ENCODE results near the gene MYH6. TPM values are rescaled to one million over a fixed set of nuclear protein-coding genes. Genes with fewer than 3 reads are reported as not detected.

MYH6 gene
- total RNA-seq, 1 donor from 2014 or later: not detected

- H3K27me3 Mint-ChIP-seq (ENCODE audit: low read depth): peaks cover 58% of the 10 kb centered on the region
Observed at GRCh38 chr14:23382731-23383440, 25.2 kb downstream of the MYH6 start.

GRCh38 chr14:23382276-23382675 is 25.8 kb downstream of the MYH6 start:
- Mint-ChIP-seq H3K27me3 (ENCODE audit: low read depth) (peaks cover 59% of the 10 kb centered on the region), H3K27ac (ENCODE audit: unreplicated experiment) (no peak overlapping the region), H3K4me3 (ENCODE audit: unreplicated experiment) (no peak overlapping the region), H3K36me3 (ENCODE audit: low read depth) (no peaks in the 10 kb centered on the region), H3K4me1 (ENCODE audit: low read depth) (no peaks in the 10 kb centered on the region), H3K9me3 (ENCODE audit: low read depth) (no peaks in the 10 kb centered on the region)
- no peak for TF ChIP-seq CTCF (IDR thresholded peaks at IDR 0.05)
- peak; percentile 72 for DNase-seq (ENCODE audit: low spot score)

More at GRCh38 chr14:23382731-23383440, 25.2 kb downstream of the MYH6 start:
- Mint-ChIP-seq H3K4me1 (ENCODE audit: low read depth) (no peaks in the 10 kb centered on the region), H3K9me3 (ENCODE audit: low read depth) (no peaks in the 10 kb centered on the region), H3K27ac (ENCODE audit: unreplicated experiment) (no peak overlapping the region), H3K4me3 (ENCODE audit: unreplicated experiment) (no peak overlapping the region), H3K36me3 (ENCODE audit: low read depth) (no peaks in the 10 kb centered on the region)
- TF ChIP-seq CTCF (IDR thresholded peaks at IDR 0.05): no peak
- DNase-seq (ENCODE audit: low spot score): peak; percentile 50

GRCh38 chr14:23381871-23382270 is 26.2 kb downstream of the MYH6 start:
- TF ChIP-seq CTCF (IDR thresholded peaks at IDR 0.05): no peak
- Mint-ChIP-seq H3K4me3 (ENCODE audit: unreplicated experiment) (no peak overlapping the region), H3K27ac (ENCODE audit: unreplicated experiment) (no peak overlapping the region), H3K9me3 (ENCODE audit: low read depth) (no peaks in the 10 kb centered on the region), H3K36me3 (ENCODE audit: low read depth) (no peaks in the 10 kb centered on the region), H3K4me1 (ENCODE audit: low read depth) (no peaks in the 10 kb centered on the region), H3K27me3 (ENCODE audit: low read depth) (peaks cover 60% of the 10 kb centered on the region)
- DNase-seq (ENCODE audit: low spot score): peak; percentile 42

GRCh38 chr14:23380976-23381375 is 27.1 kb downstream of the MYH6 start:
- no peak overlapping the region for H3K4me3 Mint-ChIP-seq (ENCODE audit: unreplicated experiment)
- TF ChIP-seq CTCF (IDR thresholded peaks at IDR 0.05): no peak
- H3K36me3 Mint-ChIP-seq (ENCODE audit: low read depth): no peaks in the 10 kb centered on the region
- peaks cover 56% of the 10 kb centered on the region for H3K27me3 Mint-ChIP-seq (ENCODE audit: low read depth)
- no peak overlapping the region for H3K27ac Mint-ChIP-seq (ENCODE audit: unreplicated experiment)
- H3K9me3 Mint-ChIP-seq (ENCODE audit: low read depth): no peaks in the 10 kb centered on the region
- H3K4me1 Mint-ChIP-seq (ENCODE audit: low read depth): no peaks in the 10 kb centered on the region
- peak; percentile 52 for DNase-seq (ENCODE audit: low spot score)

- H3K36me3 Mint-ChIP-seq (ENCODE audit: low read depth): no peaks in the 10 kb centered on the region
- DNase-seq (ENCODE audit: low spot score): peak; percentile 70
- H3K9me3 Mint-ChIP-seq (ENCODE audit: low read depth): no peaks in the 10 kb centered on the region
- H3K4me1 Mint-ChIP-seq (ENCODE audit: low read depth): no peaks in the 10 kb centered on the region
- peaks cover 53% of the 10 kb centered on the region for H3K27me3 Mint-ChIP-seq (ENCODE audit: low read depth)
- no peak overlapping the region for H3K27ac Mint-ChIP-seq (ENCODE audit: unreplicated experiment)
- no peak overlapping the region for H3K4me3 Mint-ChIP-seq (ENCODE audit: unreplicated experiment)
- peak; percentile 49 for TF ChIP-seq CTCF (IDR thresholded peaks at IDR 0.05)
Observed at GRCh38 chr14:23380197-23380914, 27.7 kb downstream of the MYH6 start.
